Endothelial cell of umbilical vein (primary cell): ENCODE results near the gene DCAF5. TPM values are rescaled to one million over a fixed set of nuclear protein-coding genes. Genes with fewer than 3 reads are reported as not detected.

Source experiments
- BruUV-seq: library from RNA; stranded (reverse); fragments of 400-500 nt; replicated peaks from 2 replicates; lab custom pipeline; 2021; lab: Mats Ljungman, UMichigan
- CTCF ChIA-PET: fragments of 300-600, 350-600 bp; sonication (Branson Sonifier 250); formaldehyde crosslinking; loops from one replicate; lab custom pipeline; 2021; ENCODE audit warnings: antibody characterized with exemption, inconsistent platforms; lab: Charles Lee
- POLR2A ChIA-PET: fragments of 300-600, 350-600 bp; sonication (Branson Sonifier 250); formaldehyde crosslinking; loops from one replicate; lab custom pipeline; 2021; ENCODE audit warnings: antibody characterized with exemption, inconsistent platforms; lab: Charles Lee
- DNase-seq: peaks from one replicate; pipeline ENCODE4 v3.0.0-alpha.2; 2011; ENCODE audit warnings: low read depth, low spot score
- FAIRE-seq: peaks from 2 replicates; lab custom pipeline; 2011; peaks lifted over from hg19 to GRCh38; lab: Jason Lieb, UNC
- H2AFZ ChIP-seq: 2 replicates; pipeline ENCODE4 v1.6.0; 2012; ENCODE audit warnings: low read depth, low read length, control low read depth, inconsistent platforms
- H3K27ac ChIP-seq: 2 replicates; pipeline ENCODE4 v1.5.1; 2011; ENCODE audit warnings: low read depth, mild to moderate bottlenecking, control low read depth, low read length, moderate library complexity; ENCODE audit not compliant: insufficient read depth
- H3K27me3 ChIP-seq, 2 experiments: 2 replicates each; pipeline versions ENCODE4 v1.6.0 to v1.6.1; 2011; ENCODE audit warnings: low read length in 2 of 2, mixed read lengths in 1 of 2; ENCODE audit not compliant: control insufficient read depth in 2 of 2, insufficient read depth in 2 of 2
- H3K36me3 ChIP-seq, 2 experiments: 2 replicates in 1 of 2; 3 replicates in 1 of 2; pipeline ENCODE4 v1.5.1; 2011; ENCODE audit warnings: low read length in 2 of 2, mild to moderate bottlenecking in 1 of 2, moderate library complexity in 1 of 2; ENCODE audit not compliant: control insufficient read depth in 2 of 2, insufficient read depth in 2 of 2; ENCODE audit errors: extremely low read depth in 1 of 2
- H3K4me1 ChIP-seq: 3 replicates; pipeline ENCODE4 v1.5.1; 2011; ENCODE audit warnings: mild to moderate bottlenecking, low read length; ENCODE audit not compliant: control insufficient read depth, insufficient read depth; ENCODE audit errors: extremely low read depth
- H3K4me2 ChIP-seq: 2 replicates; pipeline ENCODE4 v1.6.1; 2011; ENCODE audit warnings: low read length, control low read depth, mixed read lengths; ENCODE audit not compliant: insufficient read depth
- H3K4me3 ChIP-seq, 3 experiments: fragments of 200-600 bp in 1 of 3; sonication (generic), shearing (Covaris generic) in 1 of 3; replicated peaks in 1 of 3; 2 replicates each; pipeline ENCODE4 v1.5.1; 2011 to 2016; ENCODE audit warnings: control low read depth in 3 of 3, low read length in 3 of 3, mild to moderate bottlenecking in 2 of 3, inconsistent platforms in 1 of 3, low read depth in 1 of 3, moderate library complexity in 1 of 3; ENCODE audit not compliant: insufficient read depth in 1 of 3
- H3K79me2 ChIP-seq: 2 replicates; pipeline ENCODE4 v1.6.0; 2012; ENCODE audit warnings: low read length, inconsistent platforms; ENCODE audit not compliant: control insufficient read depth, insufficient read depth
- H3K9ac ChIP-seq: replicated peaks from 2 replicates; pipeline ENCODE3; 2011; ENCODE audit warnings: low read length, control low read depth; ENCODE audit not compliant: insufficient read depth; ENCODE audit errors: extremely low read depth
- H3K9me1 ChIP-seq: replicated peaks from 3 replicates; pipeline ENCODE4 v1.6.0; 2011; ENCODE audit warnings: mild to moderate bottlenecking, low read length; ENCODE audit not compliant: control insufficient read depth, insufficient read depth; ENCODE audit errors: extremely low read depth
- H3K9me3 ChIP-seq: replicated peaks from 2 replicates; pipeline ENCODE4 v1.5.1; 2012; ENCODE audit warnings: low read length, inconsistent platforms; ENCODE audit not compliant: control insufficient read depth, insufficient read depth
- H4K20me1 ChIP-seq: replicated peaks from 2 replicates; pipeline ENCODE3; 2011; ENCODE audit warnings: mild to moderate bottlenecking, low read length; ENCODE audit not compliant: control insufficient read depth, insufficient read depth; ENCODE audit errors: extremely low read depth
- EZH2 ChIP-seq: IDR thresholded peaks from 2 replicates; pipeline ENCODE4 v1.6.1; 2012; ENCODE audit warnings: borderline replicate concordance, low read depth, mild to moderate bottlenecking, moderate library complexity, low read length, inconsistent platforms; ENCODE audit not compliant: severe bottlenecking
- FOS ChIP-seq: IDR thresholded peaks from 2 replicates; pipeline ENCODE4 v1.6.1; 2011; ENCODE audit warnings: mild to moderate bottlenecking, low read length, moderate library complexity, borderline replicate concordance; ENCODE audit not compliant: insufficient read depth
- GATA2 ChIP-seq: IDR thresholded peaks from 2 replicates; pipeline ENCODE4 v1.7.0; 2011; ENCODE audit warnings: low read depth, mild to moderate bottlenecking, moderate library complexity, mixed read lengths, low read length; ENCODE audit not compliant: insufficient read length, insufficient read depth
- JUN ChIP-seq: IDR thresholded peaks from 2 replicates; pipeline ENCODE4 v1.6.1; 2011; ENCODE audit warnings: borderline replicate concordance, low read depth; ENCODE audit not compliant: insufficient read length, insufficient read depth
- MYC ChIP-seq: IDR thresholded peaks from one replicate; pipeline ENCODE4 v1.6.1; 2011; ENCODE audit warnings: mild to moderate bottlenecking, low read depth, low read length
- POLR2A ChIP-seq: IDR thresholded peaks from 2 replicates; pipeline ENCODE4 v1.6.1; 2012; ENCODE audit warnings: low read depth, mild to moderate bottlenecking, control low read depth, low read length
- POLR2AphosphoS5 ChIP-seq: IDR thresholded peaks from 2 replicates; pipeline ENCODE4 v1.6.1; 2012; ENCODE audit warnings: low read depth, mild to moderate bottlenecking, control low read depth, low read length, moderate library complexity; ENCODE audit not compliant: insufficient read depth
- dilution Hi-C: fragments of 300-500 bp; cut with MboI; formaldehyde crosslinking; loops from one replicate; pipeline ENCODE4 v1.15.0; 2019; ENCODE audit warnings: low sequenced_read_pairs; ENCODE audit not compliant: extremely low pct_ligation_motif_present
- intact Hi-C: fragments of 100-400 bp; cut with micrococcal nuclease; formaldehyde crosslinking; loops from one replicate; pipeline ENCODE4 v1.10.0; 2022
- polyA plus RNA-seq, 4 experiments: library from polyadenylated mRNA; depleted of rRNA in 3 of 4; stranded (reverse) in 3 of 4; unstranded in 1 of 4; fragments of >200 nt; gene quantifications; 2 replicates each; pipeline versions ENCODE4 v1.2.1 to v1.2.3, GENCODE V29; 2011 to 2012; ENCODE audit warnings: missing spikeins in 1 of 4
- total RNA-seq: library from RNA; stranded (reverse); gene quantifications from 2 replicates; pipeline ENCODE4 v1.2.3, GENCODE V29; 2021
- TF ChIP-seq, protein P1 (sequence below): IDR thresholded peaks from 2 replicates; pipeline ENCODE4 v1.6.1; 2011; ENCODE audit not compliant: insufficient read depth, insufficient read length
- TF ChIP-seq, protein P2 (sequence below), 2 donors: IDR thresholded peaks; 1 replicate in 1 of 2; 2 replicates in 1 of 2; pipeline ENCODE4 v1.5.1; 2011; ENCODE audit warnings: low read length in 2 of 2, mild to moderate bottlenecking in 2 of 2, moderate library complexity in 2 of 2, control low read depth in 1 of 2, inconsistent platforms in 1 of 2, low read depth in 1 of 2; ENCODE audit not compliant: insufficient read depth in 1 of 2; ENCODE audit errors: extremely low read depth in 1 of 2

The DCAF5 gene
- total and polyA plus RNA-seq, 2 donors (not counting 3 experiments of a cell fraction or from before 2014, with no cell fraction given) = 37.9 to 52.5 TPM

DNA sequence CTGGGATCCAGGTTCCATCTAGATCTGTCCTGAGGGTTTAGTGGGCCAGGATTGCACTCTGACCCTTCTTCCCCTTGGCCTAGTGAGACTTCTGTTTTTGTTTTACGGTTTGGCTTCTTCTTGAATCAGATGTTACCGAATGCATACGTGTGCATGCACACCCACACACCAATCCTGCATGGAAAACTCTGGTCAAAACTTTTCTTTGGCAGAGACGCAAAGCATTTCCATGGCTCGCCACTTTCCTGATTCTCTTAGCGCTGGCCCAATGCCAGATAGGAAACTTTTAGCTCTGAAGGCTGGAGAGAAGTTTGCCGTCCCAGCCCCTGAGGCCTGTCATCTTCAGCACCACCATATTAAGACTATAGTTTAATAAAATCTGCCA is 106.5 kb downstream of the DCAF5 start:
- H3K79me2 ChIP-seq = no peaks in the 10 kb centered on the region
- no peak overlapping the region for H3K9ac ChIP-seq
- H2AFZ ChIP-seq = no peak overlapping the region
- H4K20me1 ChIP-seq = no peaks in the 10 kb centered on the region
- H3K4me1 ChIP-seq = peaks cover 73% of the 10 kb centered on the region
- peak overlapping the region; percentile 22 for H3K4me2 ChIP-seq
- peak overlapping the region; percentile 61 for H3K27ac ChIP-seq
- peak; percentile 96 for DNase-seq
- no peaks in the 10 kb centered on the region for H3K27me3 ChIP-seq
- H3K9me1 ChIP-seq = no peaks in the 10 kb centered on the region
- dilution Hi-C loops = no loop called here
- CTCF ChIA-PET = interaction anchor here (0.7 to 4.8 kb wide), 10 partner anchors 8 to 88 kb away, joined by 3 to 24 read pairs (median 4); no protein-coding TSS in a partner anchor
- FAIRE-seq = peak; percentile 59
- H3K4me3 ChIP-seq = no peak overlapping the region
- POLR2A ChIA-PET = interaction anchor here (0.6 to 0.9 kb wide), 2 partner anchors 8 to 254 kb away, joined by 4 to 5 read pairs; partner anchors contain the start of gene ZFP36L1
- intact Hi-C loops = loop anchor here (2.0 kb wide), 1 partner anchor 42 kb away; no protein-coding TSS in a partner anchor
- no peaks in the 10 kb centered on the region for H3K9me3 ChIP-seq
- no TSS peak for BruUV-seq
- no peaks in the 10 kb centered on the region for H3K36me3 ChIP-seq
- TF ChIP-seq POLR2AphosphoS5 (no peak), EZH2 (no peak), MYC (no peak), POLR2A (no peak), FOS (no peak), JUN (no peak), GATA2 (no peak)
- TF ChIP-seq, protein P1, sequence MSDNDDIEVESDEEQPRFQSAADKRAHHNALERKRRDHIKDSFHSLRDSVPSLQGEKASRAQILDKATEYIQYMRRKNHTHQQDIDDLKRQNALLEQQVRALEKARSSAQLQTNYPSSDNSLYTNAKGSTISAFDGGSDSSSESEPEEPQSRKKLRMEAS = no peak
- TF ChIP-seq, protein P2, sequence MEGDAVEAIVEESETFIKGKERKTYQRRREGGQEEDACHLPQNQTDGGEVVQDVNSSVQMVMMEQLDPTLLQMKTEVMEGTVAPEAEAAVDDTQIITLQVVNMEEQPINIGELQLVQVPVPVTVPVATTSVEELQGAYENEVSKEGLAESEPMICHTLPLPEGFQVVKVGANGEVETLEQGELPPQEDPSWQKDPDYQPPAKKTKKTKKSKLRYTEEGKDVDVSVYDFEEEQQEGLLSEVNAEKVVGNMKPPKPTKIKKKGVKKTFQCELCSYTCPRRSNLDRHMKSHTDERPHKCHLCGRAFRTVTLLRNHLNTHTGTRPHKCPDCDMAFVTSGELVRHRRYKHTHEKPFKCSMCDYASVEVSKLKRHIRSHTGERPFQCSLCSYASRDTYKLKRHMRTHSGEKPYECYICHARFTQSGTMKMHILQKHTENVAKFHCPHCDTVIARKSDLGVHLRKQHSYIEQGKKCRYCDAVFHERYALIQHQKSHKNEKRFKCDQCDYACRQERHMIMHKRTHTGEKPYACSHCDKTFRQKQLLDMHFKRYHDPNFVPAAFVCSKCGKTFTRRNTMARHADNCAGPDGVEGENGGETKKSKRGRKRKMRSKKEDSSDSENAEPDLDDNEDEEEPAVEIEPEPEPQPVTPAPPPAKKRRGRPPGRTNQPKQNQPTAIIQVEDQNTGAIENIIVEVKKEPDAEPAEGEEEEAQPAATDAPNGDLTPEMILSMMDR (IDR thresholded peaks at IDR 0.05; ENCODE audit: extremely low read depth in 1 of 2, insufficient read depth in 1 of 2, low read depth in 1 of 2, low read length in 2 of 2) = no peak
